Tibial nerve (tissue), 4 donors: ENCODE data around the gene TGFB2. TPM values are rescaled to one million over a fixed set of nuclear protein-coding genes. Genes with fewer than 3 reads are reported as not detected.
A peak's percentile ranks its signal among the peaks of the same experiment; 100 is the strongest.

Source experiments
- DNase-seq, 2 donors: peaks; one replicate each; pipeline ENCODE4 v3.0.0-alpha.2; 2019; ENCODE audit warnings: low spot score in 2 of 2
- H3K27ac ChIP-seq, 4 donors: fragments of 200-600 bp; sonication (generic) in 3 of 4; one replicate each; pipeline ENCODE4 v1.5.1; 2017 to 2019; ENCODE audit warnings: mild to moderate bottlenecking in 1 of 4
- H3K27me3 ChIP-seq, 2 donors: fragments of 200-600 bp; sonication (generic) in 1 of 2; one replicate each; pipeline versions ENCODE4 v1.5.1 to v1.6.0; 2017 to 2019
- H3K36me3 ChIP-seq, 3 donors: fragments of 200-600 bp; sonication (generic); one replicate each; pipeline ENCODE4 v1.5.1; 2018 to 2019
- H3K4me1 ChIP-seq, 4 donors: fragments of 200-600 bp; sonication (generic) in 3 of 4; one replicate each; pipeline ENCODE4 v1.5.1; 2017 to 2019
- H3K4me3 ChIP-seq, 4 donors: fragments of 200-600 bp; sonication (generic) in 3 of 4; one replicate each; pipeline ENCODE4 v1.5.1; 2017 to 2019; ENCODE audit warnings: mild to moderate bottlenecking in 1 of 4, moderate library complexity in 1 of 4
- H3K9me3 ChIP-seq, 4 donors: fragments of 200-600 bp; sonication (generic) in 3 of 4; one replicate each; pipeline ENCODE4 v1.5.1; 2017 to 2019
- CTCF ChIP-seq, 5 experiments: fragments of 200-600 bp in 3 of 5; fragments of 450-650 bp in 2 of 5; sonication (generic) in 3 of 5; IDR thresholded peaks; one replicate each; pipeline ENCODE4 v1.5.1; 2016 to 2019; ENCODE audit warnings: antibody characterized with exemption in 5 of 5, mild to moderate bottlenecking in 3 of 5, moderate library complexity in 2 of 5
- EP300 ChIP-seq, 2 donors: sonication (generic); formaldehyde crosslinking; IDR thresholded peaks; one replicate each; pipeline ENCODE4 v1.6.1; 2017; ENCODE audit warnings: antibody characterized with exemption in 2 of 2, mild to moderate bottlenecking in 1 of 2
- POLR2A ChIP-seq, 2 donors: fragments of 450-650 bp; IDR thresholded peaks; one replicate each; pipeline ENCODE4 v1.6.1; 2017; ENCODE audit warnings: antibody characterized with exemption in 2 of 2, mild to moderate bottlenecking in 2 of 2, moderate library complexity in 2 of 2
- WGBS, 2 donors: methylation state at CpG; one replicate each; pipeline ENCODE4 v1.1.5; 2018; 5-methylcytosine and 5-hydroxymethylcytosine counted together
- total RNA-seq, 4 donors: library from RNA; depleted of rRNA; stranded (reverse); fragments of >200 nt; gene quantifications; one replicate each; pipeline ENCODE4 v1.1.0, GENCODE V29; 2016

The TGFB2 gene
- total RNA-seq, 4 donors from 2014 or later, result 7.3 to 13.5 (median 8.3) TPM

- Histone ChIP-seq H3K27me3 (no peaks in the 10 kb centered on the region), H3K27ac (peak overlapping the region in 1 of 4 donors; percentile 75), H3K36me3 (no peaks in the 10 kb centered on the region), H3K4me3 (no peak overlapping the region), H3K4me1 (peaks cover 0 to 33% (median 9%) of the 10 kb centered on the region in 4 donors), H3K9me3 (no peaks in the 10 kb centered on the region)
- TF ChIP-seq POLR2A (IDR thresholded peaks at IDR 0.05) (no peak), CTCF (IDR thresholded peaks at IDR 0.05) (no peak), EP300 (IDR thresholded peaks at IDR 0.05) (no peak)
- 56 to 57% methylated on average over 3 of the region's 3 CpGs for WGBS, 2 donors
- DNase-seq, result no peak
Observed at GRCh38 chr1:218481116-218481775, 136.1 kb downstream of the TGFB2 start.

- Histone ChIP-seq H3K4me1 (peaks cover 0 to 33% (median 9%) of the 10 kb centered on the region in 4 donors), H3K36me3 (no peaks in the 10 kb centered on the region), H3K27me3 (no peaks in the 10 kb centered on the region), H3K9me3 (no peaks in the 10 kb centered on the region), H3K4me3 (no peak overlapping the region), H3K27ac (peak overlapping the region in 1 of 4 donors; percentile 24)
- DNase-seq, result peak in 1 of 2 donors; percentile 50
- TF ChIP-seq EP300 (IDR thresholded peaks at IDR 0.05) (peak; percentile 59 to 95), POLR2A (IDR thresholded peaks at IDR 0.05) (no peak)
- 48 to 56% methylated on average over 5 of the region's 5 CpGs for WGBS, 2 donors
Observed at GRCh38 chr1:218482683-218483082, 137.5 kb downstream of the TGFB2 start.

- 95 to 97% methylated on average over 2 of the region's 2 CpGs for WGBS, 2 donors
- DNase-seq, result no peak
- Histone ChIP-seq H3K4me1 (peaks cover 0 to 29% (median 2%) of the 10 kb centered on the region in 4 donors), H3K27ac (no peak overlapping the region), H3K9me3 (no peaks in the 10 kb centered on the region), H3K27me3 (no peaks in the 10 kb centered on the region), H3K36me3 (no peaks in the 10 kb centered on the region), H3K4me3 (no peak overlapping the region)
- TF ChIP-seq POLR2A (IDR thresholded peaks at IDR 0.05) (no peak), CTCF (IDR thresholded peaks at IDR 0.05) (no peak), EP300 (IDR thresholded peaks at IDR 0.05) (no peak)
Observed at GRCh38 chr1:218485241-218485928, 140.2 kb downstream of the TGFB2 start.

GRCh38 chr1:218488531-218488930 is 143.4 kb downstream of the TGFB2 start:
- TF ChIP-seq EP300 (IDR thresholded peaks at IDR 0.05) (no peak), POLR2A (IDR thresholded peaks at IDR 0.05) (no peak)
- no peaks in the 10 kb centered on the region for H3K9me3 ChIP-seq
- peaks cover 0 to 8% (median 0%) of the 10 kb centered on the region in 4 donors for H3K4me1 ChIP-seq
- H3K27me3 ChIP-seq, result no peaks in the 10 kb centered on the region
- no peak overlapping the region for H3K4me3 ChIP-seq
- no peak overlapping the region for H3K27ac ChIP-seq
- WGBS, 2 donors, result 88 to 91% methylated on average over 3 of the region's 3 CpGs
- H3K36me3 ChIP-seq, result no peaks in the 10 kb centered on the region
- DNase-seq, result no peak

GRCh38 chr1:218488986-218489385 is 143.8 kb downstream of the TGFB2 start:
- no peak for TF ChIP-seq CTCF (IDR thresholded peaks at IDR 0.05)
- no peak for TF ChIP-seq POLR2A (IDR thresholded peaks at IDR 0.05)
- TF ChIP-seq EP300 (IDR thresholded peaks at IDR 0.05), result no peak
- DNase-seq, result no peak
- Histone ChIP-seq H3K4me3 (no peak overlapping the region), H3K27me3 (no peaks in the 10 kb centered on the region), H3K4me1 (peaks cover 0 to 8% (median 0%) of the 10 kb centered on the region in 4 donors), H3K27ac (no peak overlapping the region), H3K36me3 (no peaks in the 10 kb centered on the region), H3K9me3 (no peaks in the 10 kb centered on the region)
- 93 to 100% methylated on average over 3 of the region's 3 CpGs for WGBS, 2 donors

- 88 to 100% methylated on average over 1 of the region's 1 CpG for WGBS, 2 donors
- Histone ChIP-seq H3K36me3 (no peaks in the 10 kb centered on the region), H3K4me1 (peaks cover 0 to 8% (median 0%) of the 10 kb centered on the region in 4 donors), H3K27ac (no peak overlapping the region), H3K4me3 (no peak overlapping the region), H3K27me3 (no peaks in the 10 kb centered on the region), H3K9me3 (no peaks in the 10 kb centered on the region)
- no peak for TF ChIP-seq EP300 (IDR thresholded peaks at IDR 0.05)
- TF ChIP-seq CTCF (IDR thresholded peaks at IDR 0.05), result no peak
- no peak for TF ChIP-seq POLR2A (IDR thresholded peaks at IDR 0.05)
- DNase-seq, result no peak
Observed at GRCh38 chr1:218490406-218490922, 145.3 kb downstream of the TGFB2 start.
